Measurements from ENCODE around the gene ING5.

GRCh38 chr2:241742320-241742939 is 40.6 kb downstream of the ING5 start:
- TF ChIP-seq CTCF (IDR thresholded peaks at IDR 0.05) (no peak), POLR2AphosphoS5 (IDR thresholded peaks at IDR 0.05; ENCODE audit: low read depth, low read length) (no peak), SIN3A (IDR thresholded peaks at IDR 0.05; ENCODE audit: borderline replicate concordance, insufficient read depth, low read depth, low read length) (no peak), REST (IDR thresholded peaks at IDR 0.05; ENCODE audit: insufficient read depth in 1 of 2, low read depth in 2 of 2, low read length in 1 of 2) (no peak)

Measured in Panc1 (cell line).